Adrenal gland (tissue), 12 donors: ENCODE results near the gene MPPED1. TPM values are rescaled to one million over a fixed set of nuclear protein-coding genes. Genes with fewer than 3 reads are reported as not detected.

ENCODE experiments used
- DNase-seq, 7 donors: peaks; one replicate each; pipeline ENCODE4 v3.0.0-alpha.2; 2019 to 2020
- H3K27ac ChIP-seq, 5 donors: fragments of 200-600 bp; sonication (generic) in 4 of 5; 1 replicate in 3 of 5; 2 replicates in 2 of 5; pipeline versions ENCODE4 v1.5.1 to v1.8.0; 2016 to 2020; ENCODE audit warnings: mild to moderate bottlenecking in 1 of 5
- H3K27me3 ChIP-seq: fragments of 200-600 bp; 2 replicates; pipeline ENCODE4 v1.8.0; 2021
- H3K36me3 ChIP-seq, 2 donors: fragments of 200-600 bp; replicated peaks in 1 of 2; 1 replicate in 1 of 2; 2 replicates in 1 of 2; pipeline versions ENCODE4 v1.5.1 to v1.8.0; 2018 to 2022
- H3K4me1 ChIP-seq, 2 donors: fragments of 200-600 bp; replicated peaks in 1 of 2; 1 replicate in 1 of 2; 2 replicates in 1 of 2; pipeline versions ENCODE4 v1.5.1 to v1.8.0; 2018 to 2021
- H3K4me3 ChIP-seq, 4 donors: fragments of 200-600 bp; sonication (generic) in 3 of 4; one replicate each; pipeline ENCODE4 v1.5.1; 2016 to 2018
- H3K9me3 ChIP-seq, 3 donors: fragments of 200-600 bp; sonication (generic) in 1 of 3; replicated peaks in 1 of 3; 1 replicate in 2 of 3; 2 replicates in 1 of 3; pipeline versions ENCODE4 v1.5.1 to v1.8.0; 2016 to 2021
- CTCF ChIP-seq, 6 experiments: fragments of 450-650 bp in 4 of 6; fragments of 200-600 bp in 2 of 6; sonication (generic) in 1 of 6; IDR thresholded peaks; 1 replicate in 5 of 6; 2 replicates in 1 of 6; pipeline versions ENCODE4 v1.5.1 to v1.8.0; 2016 to 2021; ENCODE audit warnings: antibody characterized with exemption in 6 of 6, mild to moderate bottlenecking in 2 of 6, moderate library complexity in 1 of 6
- POLR2A ChIP-seq, 2 donors: fragments of 450-650 bp; IDR thresholded peaks; one replicate each; pipeline ENCODE4 v1.6.1; 2017; ENCODE audit warnings: antibody characterized with exemption in 2 of 2, mild to moderate bottlenecking in 2 of 2, moderate library complexity in 1 of 2
- WGBS, 4 donors: extraction: QIAGEN DNeasy Blood & Tissue Kit in 2 of 4; methylation state at CpG; one replicate each; pipeline versions ENCODE4 v1.1.5 to v1.1.7; 2013 to 2017; 5-methylcytosine and 5-hydroxymethylcytosine counted together
- intact Hi-C, 2 donors: fragments of 100-400 bp; cut with DNase I; formaldehyde crosslinking; loops; one replicate each; pipeline versions ENCODE4 v1.14.1 to v1.15.0; 2022 to 2023
- polyA plus RNA-seq, 3 donors: library from polyadenylated mRNA; stranded (reverse); fragments of 200-250 nt in 2 of 3; fragments of 350-450 nt in 1 of 3; fragmentation: Illumina TruSeq in 1 of 3; extraction: RNeasy Lipid Tissue Mini Kit (QIAGEN cat#74804) in 1 of 3; gene quantifications; one replicate each; pipeline ENCODE4 v1.2.3, GENCODE V29; 2013 to 2014
- total RNA-seq, 9 donors: library from RNA; depleted of rRNA in 4 of 9; stranded (reverse); fragments of >200 nt in 4 of 9; fragments of 120-200 nt in 1 of 9; fragmentation: NEBNext Ultra II Directional in 1 of 9; extraction: Animal tissue kit (Norgen Biotek cat#: 25700) in 1 of 9; gene quantifications; one replicate each; pipeline versions ENCODE4 v1.1.0 to v1.2.4, GENCODE V29; 2013 to 2023
- donor health status: healthy with polysubstance abuse.
- donor health status: Bipolar disorder and iron deficiency.
- donor health status: DM: yes; HTN: yes; CAD: no.
- donor health status: DM: no; HTN: no; CAD: no.
- donor health status: DM: no; HTN: no; CAD: no.
- donor health status: DM: yes; HTN: yes; CAD: no.

Gene MPPED1
- total and polyA plus RNA-seq, 12 donors = 0.07 to 0.44 (median 0.11) TPM; not detected in 8

DNA sequence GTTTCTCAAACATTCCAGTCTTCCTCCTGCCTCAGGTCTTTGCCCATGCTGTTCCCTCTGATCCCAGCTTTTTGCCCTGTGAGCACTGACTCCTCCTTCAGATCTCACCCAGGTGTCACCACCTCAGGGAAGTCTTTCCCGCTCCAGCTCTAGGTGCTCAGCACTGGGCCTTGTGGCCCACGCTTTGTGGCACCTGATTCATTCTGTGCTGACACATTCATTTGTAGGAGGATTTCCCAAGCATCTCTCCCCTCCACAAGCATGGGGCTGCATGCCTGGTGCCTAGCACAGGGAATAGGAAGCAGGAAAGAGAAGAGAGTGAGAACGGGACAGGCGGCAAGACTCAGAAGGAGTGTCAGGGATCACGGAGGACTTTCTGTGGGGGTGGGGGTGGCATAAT lies 17.6 kb downstream of the MPPED1 start:
- Histone ChIP-seq H3K27ac (no peak overlapping the region), H3K4me3 (no peak overlapping the region), H3K36me3 (no peaks in the 10 kb centered on the region), H3K9me3 (no peaks in the 10 kb centered on the region), H3K27me3 (peaks cover 27% of the 10 kb centered on the region), H3K4me1 (no peaks in the 10 kb centered on the region)
- 87 to 93% (median 90%) methylated on average over 5 of the region's 5 CpGs for WGBS, 4 donors
- intact Hi-C loops = no loop called here
- no peak for DNase-seq
- TF ChIP-seq CTCF (IDR thresholded peaks at IDR 0.05) (no peak), POLR2A (IDR thresholded peaks at IDR 0.05) (no peak)

GRCh38 chr22:43431808-43432554 lies 20.2 kb downstream of the MPPED1 start:
- no peak overlapping the region for H3K4me3 ChIP-seq
- H3K27me3 ChIP-seq = peaks cover 27% of the 10 kb centered on the region
- H3K4me1 ChIP-seq = no peaks in the 10 kb centered on the region
- intact Hi-C loops = no loop called here
- TF ChIP-seq CTCF (IDR thresholded peaks at IDR 0.05) = no peak
- TF ChIP-seq POLR2A (IDR thresholded peaks at IDR 0.05) = no peak
- no peak for DNase-seq
- no peaks in the 10 kb centered on the region for H3K36me3 ChIP-seq
- no peaks in the 10 kb centered on the region for H3K9me3 ChIP-seq
- WGBS, 4 donors = 41 to 49% (median 45%) methylated on average over 8 of the region's 8 CpGs
- no peak overlapping the region for H3K27ac ChIP-seq

DNA sequence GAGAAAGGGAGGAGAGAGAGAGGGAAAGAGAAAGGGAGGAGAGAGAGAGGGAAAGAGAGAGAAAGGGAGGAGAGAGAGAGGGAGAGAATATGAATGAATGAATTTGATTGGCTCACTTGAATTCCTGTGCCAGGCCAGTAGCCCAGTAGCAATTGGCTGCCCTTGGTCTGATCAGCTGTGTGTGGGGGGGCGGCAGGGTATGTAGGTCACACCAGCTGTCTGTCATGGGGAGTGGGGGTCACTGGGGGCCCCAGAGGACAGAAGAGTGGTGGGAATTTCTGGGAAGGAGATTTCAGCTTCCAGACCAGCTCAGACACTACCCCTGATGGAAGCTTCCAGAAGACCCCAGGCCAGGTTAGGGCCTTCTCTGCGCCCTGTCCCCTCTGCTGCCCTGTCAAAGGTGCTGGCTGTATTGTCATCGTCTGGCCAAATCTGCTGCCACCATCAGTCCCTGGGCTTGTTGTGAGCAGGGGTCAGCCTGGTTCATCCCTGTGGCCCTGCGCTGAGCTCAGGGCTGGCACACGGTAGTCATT lies 21.1 kb downstream of the MPPED1 start:
- H3K9me3 ChIP-seq = no peaks in the 10 kb centered on the region
- H3K36me3 ChIP-seq = no peaks in the 10 kb centered on the region
- 73 to 82% (median 76%) methylated on average over 4 to 5 of the region's 5 CpGs for WGBS, 4 donors
- intact Hi-C loops = no loop called here
- TF ChIP-seq CTCF (IDR thresholded peaks at IDR 0.05) = no peak
- H3K27ac ChIP-seq = no peak overlapping the region
- no peak for DNase-seq
- H3K27me3 ChIP-seq = peaks cover 27% of the 10 kb centered on the region
- no peaks in the 10 kb centered on the region for H3K4me1 ChIP-seq
- H3K4me3 ChIP-seq = no peak overlapping the region

- H3K27ac ChIP-seq = no peak overlapping the region
- intact Hi-C loops = no loop called here
- H3K4me1 ChIP-seq = no peaks in the 10 kb centered on the region
- H3K4me3 ChIP-seq = no peak overlapping the region
- no peaks in the 10 kb centered on the region for H3K36me3 ChIP-seq
- H3K9me3 ChIP-seq = no peaks in the 10 kb centered on the region
- TF ChIP-seq CTCF (IDR thresholded peaks at IDR 0.05) (no peak), POLR2A (IDR thresholded peaks at IDR 0.05) (no peak)
- DNase-seq = no peak
- peaks cover 22% of the 10 kb centered on the region for H3K27me3 ChIP-seq
- 77 to 83% (median 80%) methylated on average over 35 of the region's 35 CpGs for WGBS, 4 donors
These were observed 21.8 kb downstream of the MPPED1 start for GRCh38 chr22:43433451-43434274.
